ENCODE measurements around the gene STIMATE.

STIMATE gene

DNA sequence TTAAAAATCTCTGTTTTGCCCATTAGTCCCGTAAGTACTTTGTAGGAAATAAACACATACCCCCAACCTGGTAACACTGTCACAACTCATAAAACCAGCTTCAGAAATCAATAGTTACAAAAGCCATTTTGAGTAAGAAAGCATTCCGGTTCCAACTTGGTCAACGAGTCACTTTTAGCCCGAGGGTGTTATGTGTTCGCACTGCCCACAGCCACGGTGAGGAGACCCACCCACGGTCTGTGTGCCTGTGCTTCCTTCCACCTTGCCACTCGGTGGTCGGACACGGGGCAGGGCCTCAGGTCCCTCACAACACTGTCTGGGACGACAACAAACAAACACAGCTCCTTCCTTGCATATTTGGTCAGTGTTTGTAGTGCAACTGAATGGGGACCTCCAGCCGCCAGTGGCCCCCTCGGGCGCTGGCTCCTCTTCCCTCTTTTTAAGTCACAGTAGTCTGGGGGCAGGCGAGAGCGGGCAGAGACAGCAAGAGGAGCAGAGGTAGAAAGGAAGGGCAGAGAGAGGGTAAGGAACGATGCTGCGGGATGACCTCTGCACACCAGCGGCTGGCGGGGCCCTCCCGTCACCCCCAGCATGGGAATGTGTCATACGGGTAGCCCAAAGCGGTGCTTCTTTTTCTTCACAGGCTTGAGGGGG is 57.3 kb downstream of the STIMATE start:
- no peak for DNase-seq

DNA sequence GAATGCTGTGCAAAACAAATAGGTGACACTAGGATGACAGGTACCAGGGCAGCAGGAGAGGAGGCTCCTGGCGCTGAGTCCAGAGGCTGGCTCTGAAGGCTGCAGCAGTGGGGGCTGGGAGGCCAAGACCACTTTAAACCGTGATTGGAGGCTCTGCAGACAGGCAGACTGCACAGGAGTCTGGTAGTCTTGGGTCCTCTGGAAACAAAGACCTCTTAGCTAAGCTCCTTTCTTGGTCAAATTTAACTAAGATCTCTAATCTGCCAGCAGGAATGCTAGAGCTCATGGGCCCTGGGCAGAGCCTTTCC is 58.1 kb downstream of the STIMATE start:
- DNase-seq, result no peak

DNA sequence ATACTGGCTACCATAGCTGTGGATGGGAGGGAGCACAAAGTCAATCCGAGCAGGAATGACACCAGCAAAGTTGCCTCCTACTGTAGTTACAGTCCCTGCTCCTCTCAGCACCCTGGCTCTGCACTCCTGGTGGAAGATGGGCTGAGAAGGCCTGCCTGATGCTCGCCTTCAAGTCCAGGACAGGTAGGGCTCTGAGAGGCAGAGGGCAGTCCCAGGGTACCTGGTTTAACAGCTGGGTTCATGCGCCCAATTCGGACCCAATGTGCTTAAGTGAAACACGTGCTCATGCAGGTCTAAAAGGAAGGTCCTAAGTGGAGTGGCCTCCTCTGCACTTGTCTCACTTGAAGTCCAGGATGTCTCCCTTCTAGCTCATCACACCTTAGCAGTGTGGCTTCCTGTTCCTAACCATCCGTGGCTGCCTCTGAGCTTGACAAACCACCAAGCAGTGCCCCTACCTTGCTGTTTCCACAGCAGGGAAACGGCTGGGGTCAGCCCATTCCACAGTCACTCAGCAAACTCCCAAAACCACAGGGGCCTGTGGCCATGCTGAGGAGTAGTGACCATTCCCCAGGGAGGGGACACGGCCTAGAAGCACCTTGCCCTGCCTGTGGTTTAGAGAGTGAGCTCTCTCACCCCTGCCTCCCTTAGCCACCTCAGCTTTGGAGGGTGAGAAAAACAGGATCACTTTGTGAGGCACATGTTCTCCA is 58.6 kb downstream of the STIMATE start:
- no peak for DNase-seq

DNA sequence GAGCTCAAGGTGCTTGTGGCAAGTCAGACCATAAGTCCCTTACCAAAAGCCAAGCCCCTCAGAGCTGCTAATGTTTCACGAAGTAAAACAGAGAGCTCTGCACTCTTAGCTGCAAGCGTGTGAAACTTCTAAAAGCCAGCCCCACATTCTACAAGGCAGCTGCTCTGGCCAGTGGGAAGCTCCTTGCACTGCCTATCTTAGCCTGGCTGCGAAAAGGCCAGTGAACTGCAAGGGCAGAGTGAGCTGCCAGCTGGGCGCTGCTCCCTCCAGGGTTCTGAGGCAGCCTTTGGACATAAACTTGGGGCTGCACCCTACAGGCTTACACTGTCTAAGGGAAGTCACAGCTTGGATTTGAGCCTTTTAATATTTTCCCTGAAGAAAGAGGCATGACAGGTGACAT is 60.4 kb downstream of the STIMATE start:
- no peak for DNase-seq

DNA sequence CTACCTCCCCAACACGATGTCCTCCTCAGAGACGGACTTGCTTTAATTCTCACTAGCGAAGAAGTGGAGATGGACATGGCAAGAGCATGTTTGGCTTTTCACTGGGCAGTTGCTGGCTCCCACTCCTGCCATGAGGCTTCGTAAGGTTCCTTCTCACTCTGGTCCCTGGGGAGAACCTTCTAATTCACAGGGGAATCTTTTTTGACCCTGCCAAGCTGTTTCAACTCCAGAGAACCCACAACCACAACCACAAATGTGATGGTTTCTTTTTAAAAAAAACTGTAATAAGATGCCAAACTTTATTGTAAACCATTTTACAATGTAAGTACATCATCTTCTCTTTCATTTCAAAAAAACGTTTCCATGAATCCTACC is 60.9 kb downstream of the STIMATE start:
- no peak for DNase-seq

DNA sequence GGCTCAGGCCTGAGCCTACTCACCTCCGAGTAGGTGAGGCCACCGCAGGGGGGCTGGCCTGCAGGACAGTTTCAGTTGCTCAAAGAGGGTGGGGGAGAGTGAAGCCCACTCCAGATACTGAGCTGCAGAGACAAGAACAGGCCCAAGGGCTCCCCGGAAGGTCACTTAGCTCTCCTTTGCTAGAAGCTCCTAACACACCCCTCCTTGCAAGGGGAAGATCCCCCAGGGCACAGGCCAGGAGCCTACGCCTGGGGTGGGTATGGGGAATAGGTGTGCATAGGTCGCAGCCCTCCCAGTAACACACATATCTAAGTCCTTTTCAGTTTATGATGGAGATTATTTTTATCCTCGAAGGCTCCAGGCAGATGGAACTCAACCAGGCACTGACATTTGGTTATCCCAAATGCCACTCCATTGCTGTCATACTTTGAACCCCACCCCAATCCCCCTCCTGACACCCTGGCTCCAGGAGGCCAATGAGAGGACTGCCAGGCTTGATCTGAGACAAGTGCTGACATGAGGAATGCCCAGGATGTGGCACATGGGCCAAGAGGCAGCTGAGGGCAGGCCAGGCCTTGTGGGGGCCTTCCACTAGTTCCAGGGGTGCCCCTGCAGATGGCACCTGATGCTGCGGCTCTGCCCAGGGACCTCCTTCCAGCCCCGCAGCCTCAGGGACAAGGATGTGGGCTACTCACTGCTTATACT is 61.4 kb downstream of the STIMATE start:
- DNase-seq, result no peak

DNA sequence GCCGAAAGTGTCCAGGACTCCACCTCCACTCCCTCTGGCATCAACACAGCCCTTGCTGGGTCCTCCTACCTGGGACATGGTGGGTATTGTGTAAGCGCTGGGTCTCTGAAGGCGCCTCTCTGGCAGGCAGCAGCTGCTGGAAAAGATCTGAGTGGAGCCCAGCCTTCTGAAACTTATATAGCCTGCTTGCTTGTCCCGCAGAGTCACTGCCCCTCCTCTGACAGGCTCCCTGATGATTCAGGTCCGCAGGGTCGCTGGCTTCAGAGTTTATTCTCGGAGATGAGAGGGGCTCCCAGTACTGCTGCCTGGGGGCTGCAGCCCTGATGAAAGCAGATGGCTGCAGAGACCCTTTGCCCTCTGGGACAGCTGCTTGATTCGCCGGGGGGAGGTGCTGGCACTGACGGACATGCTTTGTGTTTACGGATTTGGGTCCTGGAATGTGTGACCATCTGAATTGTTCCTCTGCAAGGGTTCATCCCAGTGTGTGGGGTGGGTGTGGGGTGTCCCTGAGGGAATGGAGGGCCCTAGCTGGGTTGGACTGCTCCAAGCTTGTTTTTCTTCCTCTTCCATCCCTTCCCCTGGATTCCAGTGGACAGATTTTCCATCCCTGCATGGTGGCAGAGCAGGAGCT is 62.4 kb downstream of the STIMATE start, which contains the start of gene MUSTN1:
MUSTN1 (minus strand) TSS at position 149 of the 631 bp plus-strand sequence; CDS start at position 78, 71 bp downstream.
- peak; percentile 33 for DNase-seq

DNA sequence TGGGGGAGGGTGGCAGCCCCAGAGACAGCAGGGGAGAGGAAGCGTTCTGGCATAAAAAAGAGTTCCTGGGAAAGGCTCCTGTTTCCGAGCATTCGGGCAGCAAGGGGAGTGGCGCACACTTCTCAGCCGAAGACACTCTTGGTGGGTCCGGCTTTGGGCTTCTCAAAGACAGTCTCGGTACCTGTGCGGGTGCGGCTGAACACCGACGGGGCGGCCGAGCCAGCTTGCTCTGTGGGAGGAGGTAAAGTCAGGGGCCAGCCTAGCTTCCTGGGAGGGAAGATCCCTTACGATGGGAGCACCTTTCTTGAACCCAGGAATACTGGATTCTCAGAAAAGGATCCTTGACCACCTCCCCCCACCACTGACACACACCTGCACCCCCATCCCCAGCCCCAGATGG is 64.1 kb downstream of the STIMATE start:
- no peak for DNase-seq

DNA sequence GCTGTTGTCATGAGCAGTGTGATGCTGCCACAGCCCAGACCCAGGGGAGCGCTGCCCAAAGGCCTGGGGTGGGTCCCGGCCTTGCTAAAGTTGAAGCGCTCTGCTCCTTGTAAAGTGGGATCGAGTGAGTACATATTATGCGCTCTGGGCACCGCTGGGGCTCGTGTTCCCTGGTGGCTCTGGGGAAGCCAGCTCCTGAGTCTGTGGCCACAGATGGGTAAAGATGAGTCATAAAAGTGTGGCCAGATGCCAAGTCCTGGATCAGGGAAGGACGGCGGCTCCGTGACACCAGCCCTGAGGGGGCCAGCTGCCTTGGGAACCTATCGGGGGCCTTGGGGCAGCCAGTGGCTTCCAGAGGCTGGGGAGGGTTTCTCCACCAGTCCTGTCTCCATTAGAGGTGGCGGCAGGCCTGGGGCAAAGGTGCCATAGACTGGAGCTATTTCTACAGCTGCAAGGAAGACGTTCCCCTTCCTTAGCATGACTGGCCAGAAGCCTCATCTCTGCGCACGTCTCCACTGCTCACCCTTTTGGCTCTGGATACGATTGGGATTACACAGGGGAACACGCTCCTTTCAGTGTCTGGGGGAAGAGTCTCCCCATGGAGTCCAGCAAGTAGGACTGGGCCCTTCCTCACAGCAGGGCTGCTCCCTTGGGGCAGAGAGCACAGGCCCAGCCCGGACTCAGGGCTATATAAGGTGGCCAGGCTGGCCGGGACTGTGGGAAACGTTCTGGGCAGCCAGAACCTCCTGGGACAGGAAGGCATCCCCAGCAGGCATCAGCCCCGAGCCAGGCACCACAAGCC is 65.6 kb downstream of the STIMATE start:
- peak; percentile 83 for DNase-seq

DNA sequence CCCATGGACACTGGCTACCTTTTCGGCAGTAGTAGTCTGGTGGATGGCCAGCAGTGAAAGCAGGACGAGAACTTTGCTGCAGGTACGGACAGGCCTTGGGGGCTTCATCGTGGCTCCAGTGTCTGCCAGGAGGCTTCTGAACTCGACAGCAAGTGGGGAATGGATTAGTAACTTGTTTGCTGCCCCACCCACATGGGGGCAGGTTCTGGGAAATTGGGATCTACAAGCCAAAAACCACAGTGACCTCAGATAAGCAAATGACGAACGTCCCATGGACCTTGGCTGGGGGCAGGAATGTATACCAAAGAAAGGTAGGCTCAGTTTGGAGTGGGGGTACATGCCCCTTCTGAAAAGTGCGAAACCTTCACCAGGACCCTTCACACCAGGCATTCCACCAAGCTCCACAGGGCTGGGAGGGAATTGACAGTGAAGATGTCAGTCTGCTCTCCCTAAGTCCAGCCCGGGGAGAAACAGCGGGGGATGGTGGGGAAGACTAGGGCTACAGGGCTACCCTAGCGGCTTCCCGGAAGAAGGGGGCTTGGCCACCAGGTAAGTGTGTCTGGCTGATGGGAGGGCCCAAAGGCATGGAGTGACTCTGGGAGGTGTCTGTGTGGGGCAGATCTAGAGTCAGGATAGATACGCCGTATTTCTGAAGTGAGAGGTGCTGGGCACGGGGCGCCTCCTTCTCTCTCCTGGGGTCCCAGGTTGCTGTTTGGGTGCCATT is 66.7 kb downstream of the STIMATE start, which contains the start of gene ITIH4:
ITIH4 (minus strand) TSS at position 138 of the 724 bp plus-strand sequence; CDS start at position 108, 30 bp downstream.
- no peak for DNase-seq

DNA sequence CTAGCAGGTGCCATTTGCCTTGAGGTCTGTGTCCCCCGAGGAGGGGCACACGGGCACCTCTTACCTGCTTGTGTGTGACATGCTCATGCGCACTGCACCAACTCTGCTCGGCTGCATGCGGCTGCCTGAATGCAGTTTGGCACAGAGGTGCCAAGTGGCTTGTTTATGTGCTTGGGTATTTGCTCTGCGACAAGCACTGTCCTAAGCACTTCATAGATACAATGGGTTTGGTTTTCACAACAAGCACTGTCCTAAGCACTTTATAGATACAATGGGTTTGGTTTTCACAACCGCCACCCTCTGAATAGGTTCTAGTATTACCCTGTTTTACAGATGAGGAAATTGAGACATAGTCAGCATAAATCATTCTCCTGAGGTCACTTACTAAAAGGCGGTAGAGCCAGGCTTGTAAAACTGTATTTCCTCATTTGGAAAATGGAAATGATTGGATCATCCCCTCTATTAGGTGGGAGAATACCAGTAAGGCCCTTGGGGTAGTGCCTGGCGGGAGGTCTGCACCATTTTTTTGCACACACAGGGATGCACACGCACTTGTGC is 67.4 kb downstream of the STIMATE start:
- DNase-seq, result no peak

DNA sequence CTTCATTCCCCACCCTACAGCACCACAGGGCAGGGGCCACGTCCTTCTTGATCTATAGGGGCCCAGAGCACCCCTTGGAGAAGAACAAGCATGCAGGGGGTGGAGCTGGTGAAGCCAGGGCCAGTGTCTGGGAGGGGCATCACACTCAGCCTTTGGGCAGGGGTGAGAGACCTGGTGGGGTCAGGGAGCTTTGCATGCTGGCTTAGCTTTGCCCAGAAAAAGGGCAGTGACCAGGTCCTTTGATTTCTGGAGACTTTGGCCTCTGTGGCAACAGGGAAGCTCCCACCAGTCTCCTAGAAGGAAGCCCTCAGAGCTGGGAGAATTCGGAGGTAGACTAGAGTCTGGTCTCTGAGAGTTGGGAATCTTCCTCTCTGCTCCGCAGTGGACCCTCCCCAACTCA is 67.9 kb downstream of the STIMATE start:
- DNase-seq, result no peak

DNA sequence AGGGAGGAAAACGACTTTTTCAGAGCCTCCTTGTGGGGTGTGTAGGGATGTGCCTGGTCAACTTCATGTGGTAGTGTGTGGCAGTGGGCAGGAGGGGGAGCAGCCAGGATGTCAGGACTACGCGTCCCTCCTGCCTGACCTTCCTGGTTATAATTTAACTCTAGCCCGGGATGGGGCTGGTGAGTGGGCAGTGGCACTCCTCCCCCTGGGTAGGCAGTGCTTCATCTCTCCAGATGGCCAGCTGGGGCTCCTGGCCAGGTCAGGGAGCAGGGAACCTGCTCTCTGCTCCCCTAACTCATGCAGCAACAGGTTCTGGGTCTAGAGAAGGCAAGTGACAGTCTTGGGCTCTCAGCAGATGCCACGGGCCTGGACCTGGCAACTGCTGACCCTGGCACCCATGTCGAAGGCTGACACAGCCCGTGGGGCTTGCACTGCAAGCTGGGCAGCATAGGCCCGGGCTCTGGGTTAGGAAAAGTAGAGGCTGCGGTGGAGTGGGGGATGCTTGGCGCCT is 69.4 kb downstream of the STIMATE start:
- no peak for DNase-seq

DNA sequence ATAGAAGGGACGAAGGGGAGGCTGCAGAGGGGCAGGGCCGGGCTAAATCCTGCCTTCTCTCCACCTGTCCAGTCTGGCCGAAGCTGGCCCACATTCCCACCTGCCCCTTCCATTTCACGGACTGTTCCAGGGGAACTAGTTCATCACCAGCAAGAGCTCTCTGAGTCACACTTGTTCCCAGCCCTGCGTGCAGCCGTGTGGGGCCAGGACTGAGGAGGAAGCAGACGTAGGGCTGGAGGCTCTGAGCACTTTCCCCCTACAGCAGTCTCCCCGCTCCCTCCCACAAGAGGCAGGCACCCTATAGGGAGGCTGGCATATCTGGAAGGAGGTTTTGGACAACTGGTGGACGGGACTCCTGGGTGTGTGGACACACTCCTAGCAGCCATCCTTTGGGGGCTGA is 69.9 kb downstream of the STIMATE start:
- DNase-seq, result peak; percentile 27

DNA sequence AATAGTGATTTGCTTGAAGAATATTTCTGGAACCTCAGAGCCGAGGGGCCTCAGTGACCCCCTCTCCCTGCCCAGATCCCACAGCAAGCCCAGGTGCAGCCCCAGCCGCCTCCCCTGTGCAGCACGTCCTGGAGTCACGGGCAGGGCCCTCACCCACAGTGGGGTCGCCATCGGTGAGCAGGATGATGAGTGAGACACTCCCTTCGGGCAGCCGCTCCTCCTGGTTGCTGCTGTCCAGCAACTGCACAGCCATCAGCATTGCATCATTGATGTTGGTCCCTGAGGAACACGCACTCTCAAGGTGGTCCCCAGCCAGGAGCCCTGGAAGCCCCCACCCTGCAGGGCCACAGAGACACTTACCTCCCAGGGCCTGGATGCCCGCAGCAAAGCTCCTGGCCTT is 73.3 kb downstream of the STIMATE start:
- no peak for DNase-seq

DNA sequence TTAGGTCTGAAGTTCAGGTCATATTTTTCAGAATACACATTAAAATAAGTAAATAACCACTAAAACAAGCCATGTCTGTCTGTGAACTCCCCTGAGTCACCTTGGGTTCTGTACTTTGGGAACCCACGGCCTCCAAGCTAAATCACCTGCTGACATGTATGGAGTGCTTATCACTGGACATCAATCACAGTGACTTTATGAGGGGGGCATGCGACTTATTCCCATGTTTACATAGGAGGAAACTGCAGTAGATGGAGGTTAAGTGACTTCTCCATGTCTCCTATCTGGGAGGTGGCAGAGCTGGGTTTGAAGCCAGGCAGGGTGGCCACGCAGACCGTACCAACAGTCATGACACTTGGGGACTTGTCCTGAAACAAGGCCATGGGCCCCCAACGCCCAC is 75.0 kb downstream of the STIMATE start:
- DNase-seq, result no peak

DNA sequence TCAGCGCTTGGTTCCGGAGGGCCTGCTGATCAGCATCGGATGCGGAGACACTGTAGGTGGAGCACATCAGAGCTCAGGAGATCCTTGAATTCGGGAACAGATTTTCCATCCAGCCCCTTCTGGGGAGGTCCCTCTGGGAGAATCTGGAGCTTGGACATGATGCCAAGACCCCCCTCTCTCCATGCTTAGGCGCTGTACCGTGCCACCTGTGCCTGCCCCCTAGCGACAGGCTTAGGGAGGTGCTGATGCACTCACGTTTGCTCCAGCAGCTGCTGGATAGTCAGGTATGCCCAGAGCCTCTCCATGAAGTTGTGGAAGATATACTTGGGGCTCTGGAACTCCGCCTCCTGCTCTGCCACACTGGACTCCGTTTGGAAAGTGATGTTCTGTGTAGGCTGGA is 76.6 kb downstream of the STIMATE start:
- DNase-seq, result peak; percentile 30

DNA sequence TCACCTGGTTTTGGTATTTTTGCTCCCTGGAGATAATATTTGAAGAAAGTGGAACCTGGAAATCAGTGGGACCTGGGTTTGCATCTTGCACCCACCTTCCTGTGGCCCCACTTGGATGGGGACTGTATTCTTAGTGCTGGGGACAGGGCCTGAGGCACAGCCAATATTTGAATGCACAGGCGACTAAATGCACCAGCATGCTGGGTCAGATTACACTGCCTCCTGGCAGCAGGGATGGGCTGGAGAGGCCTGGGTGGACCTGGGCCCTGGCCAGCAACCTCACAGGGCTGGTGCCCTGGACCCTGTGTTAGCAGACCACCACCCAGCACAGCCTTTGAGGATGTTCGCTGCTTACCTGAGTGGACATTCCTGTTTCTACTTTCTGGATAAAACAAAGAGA is 77.4 kb downstream of the STIMATE start:
- DNase-seq, result no peak

DNA sequence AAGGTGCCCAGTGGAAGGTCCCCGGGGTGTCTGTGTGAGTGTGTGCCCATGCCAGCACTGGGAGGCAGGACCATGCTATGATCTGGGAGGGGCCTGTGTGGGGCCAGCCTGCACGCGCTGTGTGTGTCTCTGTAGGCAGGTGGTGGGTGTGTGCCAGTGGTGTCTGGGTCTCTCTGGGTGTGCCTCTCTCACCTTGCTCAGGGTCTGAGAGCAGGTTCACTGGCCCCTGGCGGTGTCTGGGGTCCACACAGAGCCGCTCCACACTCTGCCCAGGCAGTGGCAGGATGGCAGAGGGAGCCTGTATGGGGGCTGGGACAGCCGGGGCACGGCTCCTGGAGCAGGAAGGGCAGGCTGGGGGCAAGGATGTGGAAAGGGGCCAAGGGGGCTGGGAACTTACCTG is 79.5 kb downstream of the STIMATE start:
- DNase-seq, result no peak

DNA sequence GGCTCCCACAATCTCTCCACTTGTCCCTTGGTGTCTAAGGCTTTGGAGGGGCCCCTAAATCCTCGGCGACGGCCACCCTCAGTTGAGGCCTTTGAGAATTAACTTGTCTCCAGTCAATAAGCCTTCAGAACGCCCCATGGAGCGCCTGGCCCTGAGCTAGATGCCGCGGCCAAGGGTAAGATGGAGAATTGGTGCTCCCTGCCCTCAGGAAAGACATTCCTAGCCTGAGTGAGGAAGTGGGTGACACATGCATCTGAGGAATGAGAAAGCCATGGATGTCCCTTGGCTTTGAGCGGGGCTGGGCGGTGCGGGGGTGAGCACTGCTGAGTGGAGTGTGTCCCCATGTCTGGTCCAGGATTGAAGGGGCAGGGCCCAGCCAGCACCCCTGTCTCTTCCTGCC is 80.1 kb downstream of the STIMATE start:
- no peak for DNase-seq

DNA sequence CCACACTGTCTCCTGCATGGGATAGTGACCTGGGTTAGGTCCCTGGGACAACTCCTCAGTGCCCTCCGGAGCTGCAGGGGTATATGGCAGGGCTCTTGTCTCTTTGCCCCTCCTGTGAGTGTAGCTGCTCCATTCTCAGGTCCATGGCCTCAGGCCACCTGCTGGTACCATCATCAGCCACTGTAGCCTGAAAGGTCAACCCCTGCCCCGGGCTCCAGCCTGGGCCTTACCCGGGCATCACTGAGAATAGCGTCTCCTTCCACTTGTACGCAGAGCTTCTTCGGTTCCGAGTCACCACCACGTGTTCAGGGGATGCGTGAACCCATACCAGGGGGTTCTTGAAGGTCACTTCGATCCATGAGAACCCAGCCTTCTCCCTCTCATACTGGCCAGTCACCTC is 80.7 kb downstream of the STIMATE start:
- DNase-seq, result no peak

All from fibroblast of skin of scalp (primary cell).